ENCODE measurements around the gene CELF2.

CELF2 gene

DNA sequence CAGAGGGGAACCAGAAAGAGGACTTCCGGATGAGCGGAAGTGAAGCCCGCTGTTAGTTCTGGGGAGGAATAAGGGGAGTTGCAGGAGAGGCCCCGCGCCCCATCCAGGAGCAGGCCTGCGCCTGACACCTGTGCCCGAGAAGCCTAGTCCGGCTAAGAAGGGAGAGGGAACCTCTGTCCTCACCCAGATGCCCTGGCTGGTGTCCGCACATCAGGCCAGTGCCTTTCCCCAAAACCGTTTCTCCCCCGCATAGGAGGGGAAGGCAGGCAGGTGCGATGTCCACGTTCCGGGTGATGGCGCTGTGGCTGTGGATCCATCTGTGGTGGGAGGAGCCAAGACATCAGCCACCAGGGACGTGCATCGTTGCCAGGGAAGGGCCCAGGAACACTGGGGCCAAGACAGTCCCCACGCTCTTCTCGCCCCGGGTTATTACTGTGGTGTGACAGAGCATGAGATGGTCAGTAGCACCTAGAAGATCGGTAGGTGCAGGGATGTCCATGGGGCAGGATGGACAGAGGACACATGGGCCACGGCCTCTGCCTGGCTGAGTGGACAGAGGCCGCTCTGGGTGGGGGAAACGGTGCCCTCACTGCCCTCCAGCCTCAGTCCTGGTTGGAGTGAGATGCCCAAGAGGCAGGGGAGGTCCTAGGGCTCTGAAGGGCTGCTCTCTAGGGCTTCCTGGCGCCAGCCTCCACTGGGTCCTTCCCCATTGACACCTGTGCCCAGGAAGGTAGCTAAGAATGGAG, 262.7 kb downstream of the CELF2 start:
- no peak overlapping the region for H3K9ac ChIP-seq (ENCODE audit: low read length)
- DNase-seq (ENCODE audit: low read depth): no peak
- no peak overlapping the region for H3K4me3 ChIP-seq (ENCODE audit: low read length)
- H3K4me1 ChIP-seq (ENCODE audit: control insufficient read depth, insufficient read depth, low read length): no peaks in the 10 kb centered on the region
- no peaks in the 10 kb centered on the region for H3K27me3 ChIP-seq (replicated peaks; ENCODE audit: control insufficient read depth, insufficient read depth, low read length)
- peaks cover 47% of the 10 kb centered on the region for H3K36me3 ChIP-seq (ENCODE audit: control insufficient read depth, insufficient read depth, low read length, severe bottlenecking)
- H3K9me3 ChIP-seq (ENCODE audit: control insufficient read depth, low read length): no peaks in the 10 kb centered on the region

- Histone ChIP-seq H3K4me3 (ENCODE audit: low read length) (no peak overlapping the region), H3K27me3 (replicated peaks; ENCODE audit: control insufficient read depth, insufficient read depth, low read length) (no peaks in the 10 kb centered on the region), H3K4me1 (ENCODE audit: control insufficient read depth, insufficient read depth, low read length) (no peaks in the 10 kb centered on the region), H3K9me3 (ENCODE audit: control insufficient read depth, low read length) (no peaks in the 10 kb centered on the region), H3K9ac (ENCODE audit: low read length) (no peak overlapping the region), H3K36me3 (ENCODE audit: control insufficient read depth, insufficient read depth, low read length, severe bottlenecking) (peaks cover 37% of the 10 kb centered on the region)
- DNase-seq (ENCODE audit: low read depth): no peak
These were observed 264.5 kb downstream of the CELF2 start for GRCh38 chr10:11282156-11282555.

- H3K4me3 ChIP-seq (ENCODE audit: low read length): no peak overlapping the region
- H3K9me3 ChIP-seq (ENCODE audit: control insufficient read depth, low read length): no peaks in the 10 kb centered on the region
- no peaks in the 10 kb centered on the region for H3K27me3 ChIP-seq (replicated peaks; ENCODE audit: control insufficient read depth, insufficient read depth, low read length)
- H3K9ac ChIP-seq (ENCODE audit: low read length): no peak overlapping the region
- H3K4me1 ChIP-seq (ENCODE audit: control insufficient read depth, insufficient read depth, low read length): no peaks in the 10 kb centered on the region
- no peak for DNase-seq (ENCODE audit: low read depth)
- H3K36me3 ChIP-seq (ENCODE audit: control insufficient read depth, insufficient read depth, low read length, severe bottlenecking): peaks cover 33% of the 10 kb centered on the region
These were observed 265.0 kb downstream of the CELF2 start for GRCh38 chr10:11282661-11283060.

- no peaks in the 10 kb centered on the region for H3K27me3 ChIP-seq (replicated peaks; ENCODE audit: control insufficient read depth, insufficient read depth, low read length)
- DNase-seq (ENCODE audit: low read depth): no peak
- H3K36me3 ChIP-seq (ENCODE audit: control insufficient read depth, insufficient read depth, low read length, severe bottlenecking): peaks cover 24% of the 10 kb centered on the region
- no peaks in the 10 kb centered on the region for H3K9me3 ChIP-seq (ENCODE audit: control insufficient read depth, low read length)
- H3K4me3 ChIP-seq (ENCODE audit: low read length): no peak overlapping the region
- no peaks in the 10 kb centered on the region for H3K4me1 ChIP-seq (ENCODE audit: control insufficient read depth, insufficient read depth, low read length)
- H3K9ac ChIP-seq (ENCODE audit: low read length): no peak overlapping the region
These were observed 266.8 kb downstream of the CELF2 start for GRCh38 chr10:11284291-11285085.

DNA sequence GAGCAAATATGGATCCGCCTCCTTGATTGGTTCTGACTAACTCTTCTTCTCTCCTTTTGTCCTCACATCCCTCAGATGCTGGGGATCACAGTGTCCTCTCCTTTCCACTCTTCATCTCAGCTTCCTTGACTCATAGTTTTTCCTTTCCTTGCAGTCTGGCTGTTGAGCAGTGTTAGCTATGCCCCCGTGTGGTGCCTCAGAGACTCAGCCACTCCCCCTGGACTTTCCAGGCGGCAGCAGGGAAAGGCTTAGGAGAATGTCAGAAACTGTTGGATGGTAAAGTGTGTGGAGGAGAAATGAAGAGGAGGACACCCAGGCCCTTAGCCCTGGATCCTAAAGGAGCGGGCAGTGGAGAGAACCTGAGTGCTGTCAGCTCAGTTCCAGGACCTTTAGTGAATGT, 267.5 kb downstream of the CELF2 start:
- Histone ChIP-seq H3K4me1 (ENCODE audit: control insufficient read depth, insufficient read depth, low read length) (no peaks in the 10 kb centered on the region), H3K9ac (ENCODE audit: low read length) (no peak overlapping the region), H3K36me3 (ENCODE audit: control insufficient read depth, insufficient read depth, low read length, severe bottlenecking) (peaks cover 24% of the 10 kb centered on the region), H3K4me3 (ENCODE audit: low read length) (no peak overlapping the region), H3K27me3 (replicated peaks; ENCODE audit: control insufficient read depth, insufficient read depth, low read length) (no peaks in the 10 kb centered on the region), H3K9me3 (ENCODE audit: control insufficient read depth, low read length) (no peaks in the 10 kb centered on the region)
- no peak for DNase-seq (ENCODE audit: low read depth)

GRCh38 chr10:11286261-11286852, 268.7 kb downstream of the CELF2 start:
- Histone ChIP-seq H3K4me1 (ENCODE audit: control insufficient read depth, insufficient read depth, low read length) (no peaks in the 10 kb centered on the region), H3K27me3 (replicated peaks; ENCODE audit: control insufficient read depth, insufficient read depth, low read length) (no peaks in the 10 kb centered on the region), H3K9me3 (ENCODE audit: control insufficient read depth, low read length) (no peaks in the 10 kb centered on the region), H3K4me3 (ENCODE audit: low read length) (no peak overlapping the region), H3K36me3 (ENCODE audit: control insufficient read depth, insufficient read depth, low read length, severe bottlenecking) (peaks cover 21% of the 10 kb centered on the region), H3K9ac (ENCODE audit: low read length) (no peak overlapping the region)
- DNase-seq (ENCODE audit: low read depth): no peak

DNA sequence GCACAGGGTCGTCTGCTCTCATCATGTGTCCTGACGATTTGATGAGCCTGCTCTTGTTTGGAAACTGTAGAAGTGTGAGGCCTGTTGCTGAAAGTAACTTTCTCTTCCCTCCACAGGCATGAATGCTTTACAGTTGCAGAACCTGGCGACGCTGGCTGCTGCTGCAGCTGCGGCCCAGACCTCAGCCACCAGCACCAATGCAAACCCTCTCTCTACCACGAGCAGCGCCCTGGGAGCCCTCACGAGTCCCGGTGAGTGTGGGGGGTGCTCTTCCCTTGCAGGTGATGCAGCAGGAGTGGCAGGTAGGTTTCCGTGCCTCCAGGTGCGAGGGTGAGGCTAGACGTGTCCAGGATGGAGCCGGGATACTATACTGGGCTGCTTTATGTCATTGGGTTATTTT, 270.6 kb downstream of the CELF2 start:
- Histone ChIP-seq H3K9me3 (ENCODE audit: control insufficient read depth, low read length) (no peaks in the 10 kb centered on the region), H3K27me3 (replicated peaks; ENCODE audit: control insufficient read depth, insufficient read depth, low read length) (no peaks in the 10 kb centered on the region), H3K36me3 (ENCODE audit: control insufficient read depth, insufficient read depth, low read length, severe bottlenecking) (peaks cover 38% of the 10 kb centered on the region), H3K4me1 (ENCODE audit: control insufficient read depth, insufficient read depth, low read length) (no peaks in the 10 kb centered on the region), H3K9ac (ENCODE audit: low read length) (no peak overlapping the region), H3K4me3 (ENCODE audit: low read length) (no peak overlapping the region)
- DNase-seq (ENCODE audit: low read depth): no peak

- Histone ChIP-seq H3K36me3 (ENCODE audit: control insufficient read depth, insufficient read depth, low read length, severe bottlenecking) (peaks cover 44% of the 10 kb centered on the region), H3K9ac (ENCODE audit: low read length) (no peak overlapping the region), H3K4me3 (ENCODE audit: low read length) (no peak overlapping the region), H3K27me3 (replicated peaks; ENCODE audit: control insufficient read depth, insufficient read depth, low read length) (no peaks in the 10 kb centered on the region), H3K9me3 (ENCODE audit: control insufficient read depth, low read length) (no peaks in the 10 kb centered on the region), H3K4me1 (ENCODE audit: control insufficient read depth, insufficient read depth, low read length) (no peaks in the 10 kb centered on the region)
- no peak for DNase-seq (ENCODE audit: low read depth)
These were observed 272.7 kb downstream of the CELF2 start for GRCh38 chr10:11290156-11290890.

DNA sequence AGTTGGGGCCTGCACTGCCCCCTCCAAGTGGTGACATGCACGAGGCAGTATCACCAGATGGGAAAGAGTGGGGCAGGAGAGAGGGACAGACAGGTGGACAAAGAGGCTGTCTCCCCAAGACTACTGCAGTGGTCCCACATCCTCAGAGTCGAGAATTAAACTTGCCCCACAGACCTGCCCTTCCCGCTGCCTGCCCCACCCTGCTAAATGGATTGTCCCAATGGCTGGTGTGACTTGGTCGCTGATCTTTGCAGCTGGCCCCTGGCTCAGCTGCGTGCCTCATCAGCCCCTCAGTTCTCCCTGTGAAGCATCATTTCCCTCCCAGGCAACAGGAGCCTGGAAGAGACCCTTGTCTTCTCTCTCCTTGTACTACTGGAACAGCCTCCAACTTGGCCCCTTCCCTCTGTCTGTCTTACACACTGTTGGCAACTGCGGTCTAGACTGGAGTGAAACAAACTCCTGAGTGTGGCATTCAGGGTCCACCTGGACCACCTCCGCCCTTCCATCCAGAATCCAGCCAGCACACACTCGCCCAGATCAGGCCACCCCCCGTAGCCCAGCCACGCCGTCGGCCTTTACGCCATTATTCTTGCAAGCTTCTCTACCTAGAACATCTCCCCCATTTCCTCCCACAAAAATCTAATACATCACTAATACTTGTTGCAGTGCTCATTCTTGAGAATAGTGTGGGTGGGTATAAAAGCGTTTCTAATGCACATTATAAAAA, 275.1 kb downstream of the CELF2 start:
- DNase-seq (ENCODE audit: low read depth): no peak
- H3K36me3 ChIP-seq (ENCODE audit: control insufficient read depth, insufficient read depth, low read length, severe bottlenecking): peaks cover 57% of the 10 kb centered on the region
- H3K4me1 ChIP-seq (ENCODE audit: control insufficient read depth, insufficient read depth, low read length): no peaks in the 10 kb centered on the region

GRCh38 chr10:11293332-11293731, 275.7 kb downstream of the CELF2 start:
- Histone ChIP-seq H3K27me3 (replicated peaks; ENCODE audit: control insufficient read depth, insufficient read depth, low read length) (no peaks in the 10 kb centered on the region), H3K4me1 (ENCODE audit: control insufficient read depth, insufficient read depth, low read length) (peaks cover 5% of the 10 kb centered on the region), H3K36me3 (ENCODE audit: control insufficient read depth, insufficient read depth, low read length, severe bottlenecking) (peaks cover 57% of the 10 kb centered on the region), H3K9ac (ENCODE audit: low read length) (no peak overlapping the region), H3K4me3 (ENCODE audit: low read length) (no peak overlapping the region), H3K9me3 (ENCODE audit: control insufficient read depth, low read length) (no peaks in the 10 kb centered on the region)
- no peak for DNase-seq (ENCODE audit: low read depth)

More for the DNA sequence above, 275.1 kb downstream of the CELF2 start:
- Histone ChIP-seq H3K27me3 (replicated peaks; ENCODE audit: control insufficient read depth, insufficient read depth, low read length) (no peaks in the 10 kb centered on the region), H3K9me3 (ENCODE audit: control insufficient read depth, low read length) (no peaks in the 10 kb centered on the region), H3K4me3 (ENCODE audit: low read length) (no peak overlapping the region), H3K9ac (ENCODE audit: low read length) (no peak overlapping the region)

Data from adipocyte (in vitro differentiated cells).